ENCODE measurements around the gene DHRS2.
"Not testable (repeated sequence)": the region's sequence is repeated elsewhere in the genome, so short reads cannot be mapped to it uniquely, and the experiment has no call there.

Gene DHRS2

GRCh38 chr14:23650506-23650905 lies 14.3 kb downstream of the DHRS2 start:
- DNase-seq, result no peak

DNA sequence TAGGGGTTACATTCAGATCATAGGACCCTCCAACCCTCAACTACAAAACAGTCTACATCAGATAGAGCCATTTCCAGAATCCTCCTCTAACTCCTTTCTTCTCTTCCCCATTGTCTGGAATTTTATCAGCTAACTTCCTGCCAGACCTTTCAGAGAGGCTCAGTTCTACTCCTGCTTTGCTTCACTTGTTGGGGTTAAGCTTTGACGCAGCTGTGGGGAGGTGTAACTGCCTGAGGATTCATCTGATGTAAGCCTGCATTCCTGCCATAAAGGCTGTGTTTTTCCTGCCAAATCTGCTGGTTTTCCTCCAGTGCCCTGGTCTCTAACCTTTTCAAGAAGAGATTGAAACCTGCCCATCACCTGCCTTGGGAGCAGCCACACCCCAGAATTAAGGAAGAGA lies 16.9 kb downstream of the DHRS2 start:
- DNase-seq, result no peak

DNA sequence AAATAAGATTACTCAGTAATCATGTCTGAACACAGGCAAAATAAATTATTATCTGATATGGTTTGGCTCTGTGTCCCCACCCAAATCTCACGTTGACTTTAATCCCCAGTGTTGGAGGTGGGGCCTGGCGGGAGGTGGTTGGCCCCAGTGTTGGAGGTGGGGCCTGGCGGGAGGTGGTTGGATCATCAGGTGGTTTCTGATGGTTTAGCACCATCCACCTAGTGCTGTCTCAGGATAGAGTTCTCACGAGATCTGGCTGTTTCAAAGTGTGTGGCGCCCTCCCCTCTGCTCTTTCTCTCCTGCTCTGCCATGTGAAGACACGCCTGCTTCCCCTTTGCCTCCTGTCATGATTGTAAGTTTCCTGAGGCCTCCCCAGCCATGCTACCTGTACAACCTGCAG lies 18.1 kb downstream of the DHRS2 start:
- DNase-seq, result no peak

- no peak for DNase-seq
Observed at GRCh38 chr14:23657959-23658470, 21.9 kb downstream of the DHRS2 start.

DNA sequence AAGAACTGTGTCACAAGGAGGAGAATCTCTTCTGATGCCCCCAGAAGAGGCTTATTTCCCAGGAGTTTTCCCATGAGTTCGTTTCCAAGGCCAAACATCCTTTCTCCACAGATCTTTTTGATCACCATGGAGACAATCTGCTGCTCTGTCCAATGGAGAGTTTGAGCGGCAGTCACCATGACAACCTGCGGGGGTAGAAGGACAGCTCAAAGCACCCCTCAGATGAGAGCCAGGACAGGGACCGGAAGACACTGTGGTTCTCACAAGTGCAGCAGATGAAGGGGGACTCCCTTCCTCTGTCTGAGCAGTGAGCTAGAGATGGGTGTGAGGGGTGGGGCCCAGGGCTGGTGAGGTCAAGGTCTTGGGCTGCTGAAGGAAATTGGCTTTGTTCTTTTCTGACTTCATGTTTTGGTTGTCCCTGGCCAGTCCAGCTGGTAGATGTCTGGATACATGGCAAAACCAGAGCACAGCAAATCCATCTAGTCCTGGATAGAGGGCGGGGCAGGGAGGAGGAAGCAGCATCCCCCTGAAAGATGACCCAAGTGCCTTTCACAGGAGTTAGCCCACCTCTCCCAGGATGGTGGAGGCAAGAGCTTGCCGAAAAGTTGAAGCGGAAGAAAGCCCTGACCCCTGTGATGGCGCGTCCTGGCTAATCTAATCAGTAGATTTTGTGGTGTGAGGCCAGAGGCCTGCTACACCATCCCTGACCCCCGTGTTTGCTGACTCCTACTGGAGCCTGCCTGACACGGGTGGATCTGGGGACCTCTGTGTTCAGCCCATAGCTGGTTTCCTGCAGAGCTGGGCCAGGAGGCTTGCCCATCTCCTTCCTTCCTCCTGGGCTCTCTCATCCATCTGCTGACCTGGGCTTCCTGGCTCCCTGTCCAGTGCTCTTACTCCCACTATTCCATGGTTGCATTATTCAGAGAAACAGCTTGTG lies 24.4 kb downstream of the DHRS2 start:
- DNase-seq, result no peak

DNA sequence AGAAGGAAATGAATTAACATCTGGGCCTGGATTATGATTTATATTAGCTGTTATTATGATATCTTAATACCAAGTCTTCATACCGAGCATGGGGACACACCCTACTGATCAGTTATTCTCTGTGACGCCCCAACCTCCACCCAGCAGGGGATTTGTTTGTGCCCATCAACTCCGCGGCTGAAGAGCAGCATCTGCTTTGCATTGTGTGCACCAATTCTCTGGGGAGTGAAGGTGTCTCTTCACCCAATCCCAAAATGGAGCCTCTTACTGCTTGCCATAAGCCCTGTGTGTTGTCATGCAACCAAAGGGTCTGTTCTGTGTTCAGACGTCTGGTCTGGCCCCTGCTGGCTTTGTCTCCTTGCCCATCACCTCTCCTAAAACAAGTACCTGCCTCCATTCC lies 25.4 kb downstream of the DHRS2 start:
- DNase-seq, result no peak

- no peak for DNase-seq
Observed at GRCh38 chr14:23663127-23663526, 27.0 kb downstream of the DHRS2 start.

GRCh38 chr14:23663711-23664110 lies 27.5 kb downstream of the DHRS2 start:
- no peak for DNase-seq

GRCh38 chr14:23664207-23664885 lies 28.2 kb downstream of the DHRS2 start:
- DNase-seq, result no peak

DNA sequence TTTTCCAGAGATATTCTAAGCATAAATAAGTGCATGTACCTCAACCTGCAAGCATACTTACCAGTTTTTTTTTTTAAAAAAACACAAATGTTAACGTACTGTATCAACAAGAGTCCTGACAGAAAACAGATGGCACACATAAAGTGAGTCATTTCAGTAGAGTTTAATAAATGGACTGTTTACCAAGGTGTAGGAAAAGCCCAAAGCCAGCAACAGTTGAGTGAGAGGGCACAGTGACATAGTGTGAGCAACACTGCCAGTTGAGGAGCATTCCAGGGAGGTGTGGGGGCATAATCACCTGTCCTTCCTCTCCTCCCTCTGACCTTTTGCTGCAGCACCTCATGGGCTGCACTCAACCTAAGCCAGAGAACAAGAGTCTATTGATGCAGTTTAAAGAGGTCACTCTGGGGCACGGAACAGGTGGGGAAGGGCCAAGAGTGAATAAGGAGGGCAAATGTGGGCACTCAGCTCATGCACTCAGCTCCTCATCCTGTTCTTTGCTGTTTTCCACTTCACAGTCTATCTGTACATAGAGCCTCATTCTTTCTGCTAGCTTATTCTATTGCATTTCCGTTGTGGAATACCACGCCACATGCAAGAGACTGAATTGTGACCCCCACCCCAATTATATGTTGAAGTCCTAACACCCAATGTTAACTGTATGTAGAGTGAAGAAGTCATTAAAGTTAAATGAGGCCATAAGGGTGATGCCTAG lies 29.3 kb downstream of the DHRS2 start:
- DNase-seq, result no peak

GRCh38 chr14:23667134-23667533 lies 31.0 kb downstream of the DHRS2 start:
- DNase-seq, result no peak

- no peak for DNase-seq
Observed at GRCh38 chr14:23669441-23669840, 33.3 kb downstream of the DHRS2 start.

DNA sequence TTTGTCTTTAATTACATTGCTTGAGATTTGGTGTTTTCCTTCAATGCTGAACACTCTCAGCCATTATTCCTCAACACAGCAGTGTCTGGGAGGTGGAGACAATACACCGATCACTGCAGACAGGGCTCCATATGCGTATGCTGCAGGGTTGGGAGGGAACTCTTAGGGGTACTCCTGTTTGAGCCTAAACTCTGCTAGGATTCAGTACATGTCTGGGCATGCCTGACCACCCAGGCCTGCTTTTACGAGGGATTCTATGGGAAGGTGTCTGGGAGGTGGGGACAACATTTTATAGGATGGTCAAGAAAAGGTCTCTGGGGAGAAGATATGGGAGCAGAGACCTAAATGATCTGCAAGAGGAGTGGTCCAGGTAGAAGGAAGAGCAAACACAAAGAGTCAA lies 34.3 kb downstream of the DHRS2 start:
- DNase-seq, result no peak

DNA sequence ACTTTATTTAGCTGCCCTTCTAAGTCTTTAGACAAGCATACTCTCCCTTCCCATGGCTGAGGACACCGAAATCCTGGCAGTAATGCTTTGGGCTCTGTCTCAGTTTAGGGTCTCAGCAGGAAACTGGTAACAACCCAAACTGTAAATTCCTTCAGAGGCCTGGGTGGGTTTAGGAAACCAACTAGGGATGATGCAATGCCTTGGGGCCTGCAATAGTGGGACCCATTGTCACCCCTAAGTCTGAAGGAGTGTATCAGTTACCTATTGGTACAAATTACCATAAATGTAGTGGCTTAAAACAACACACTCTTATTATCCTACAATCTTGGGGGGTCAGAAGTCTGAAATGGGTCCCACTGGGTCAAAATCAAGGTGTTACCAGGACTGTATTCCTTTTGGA lies 36.0 kb downstream of the DHRS2 start:
- no peak for DNase-seq

- DNase-seq, result no peak
Observed at GRCh38 chr14:23675337-23675736, 39.2 kb downstream of the DHRS2 start.

DNA sequence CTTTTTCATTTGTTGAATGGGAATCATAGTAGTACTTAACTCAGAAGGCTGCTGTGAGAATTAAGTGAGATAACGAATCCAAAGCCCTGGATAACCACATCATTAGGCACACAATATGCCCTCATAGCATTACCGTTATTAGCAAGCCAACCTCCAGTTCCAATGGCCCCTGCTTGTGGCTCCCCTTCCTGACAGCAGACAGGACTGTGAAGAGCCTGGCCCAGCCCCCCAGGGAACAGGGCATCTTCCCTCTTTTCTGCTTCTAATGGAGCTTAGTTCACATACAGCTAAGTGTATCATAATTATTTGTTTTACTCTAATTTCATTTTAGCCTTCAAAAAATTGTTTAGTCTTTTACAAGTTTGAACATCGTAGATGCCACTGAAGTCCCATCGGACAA lies 39.7 kb downstream of the DHRS2 start:
- DNase-seq, result no peak

DNA sequence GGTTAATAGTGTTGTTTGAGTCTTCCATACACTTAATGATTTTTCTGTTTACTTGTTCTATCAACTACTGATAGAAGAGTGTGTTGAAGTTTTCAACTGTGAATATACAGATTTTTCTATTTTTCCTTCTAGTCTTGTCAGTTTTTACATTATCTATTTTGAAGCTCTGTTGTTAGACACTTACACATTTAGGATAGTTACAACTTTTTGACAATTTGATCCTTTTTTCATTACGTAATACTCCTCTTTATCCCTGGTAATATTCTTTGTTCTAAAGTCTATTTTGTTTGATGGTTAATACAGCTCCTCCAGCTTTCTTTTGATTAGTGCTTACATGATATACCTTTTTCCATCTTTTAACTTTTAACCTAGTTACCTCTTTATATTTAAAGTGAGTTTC lies 45.2 kb downstream of the DHRS2 start:
- DNase-seq, result no peak

DNA sequence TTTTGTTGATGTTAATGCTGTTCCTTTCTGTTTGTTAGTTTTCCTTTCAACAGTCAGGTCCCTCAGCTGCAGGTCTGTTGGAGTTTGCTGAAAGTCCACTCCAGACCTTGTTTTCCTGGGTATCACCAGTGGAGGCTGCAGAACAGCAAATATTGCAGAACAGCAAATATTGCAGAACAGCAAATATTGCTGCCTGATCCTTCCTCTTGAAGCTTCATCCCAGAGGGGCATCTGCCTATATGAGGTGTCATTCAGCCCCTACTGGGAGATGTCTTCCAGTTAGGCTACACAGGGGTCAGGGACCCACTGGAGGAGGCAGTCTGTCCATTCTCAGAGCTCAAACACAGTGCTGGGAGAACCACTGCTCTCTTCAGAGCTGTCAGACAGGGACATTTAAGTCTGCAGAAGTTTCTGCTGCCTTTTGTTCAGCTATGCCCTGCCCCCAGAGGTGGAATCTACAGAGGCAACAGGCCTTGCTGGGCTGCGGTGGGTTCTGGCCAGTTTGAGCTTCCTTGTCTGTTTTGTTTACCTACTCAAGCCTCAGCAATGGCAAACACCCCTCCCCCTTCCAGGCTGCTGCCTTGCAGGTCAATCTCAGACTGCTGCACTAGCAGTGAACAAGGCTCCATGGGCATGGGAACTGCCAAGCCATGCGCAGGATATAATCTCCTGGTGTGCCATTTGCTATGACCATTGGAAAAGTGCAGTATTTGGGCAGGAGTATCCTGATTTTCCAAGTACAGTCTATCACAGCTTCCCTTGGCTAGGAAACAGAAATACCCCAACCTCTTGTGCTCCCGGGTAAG lies 53.7 kb downstream of the DHRS2 start:
- DNase-seq, result not testable (repeated sequence)

- DNase-seq, result no peak
Observed at GRCh38 chr14:23692416-23692815, 56.3 kb downstream of the DHRS2 start.

DNA sequence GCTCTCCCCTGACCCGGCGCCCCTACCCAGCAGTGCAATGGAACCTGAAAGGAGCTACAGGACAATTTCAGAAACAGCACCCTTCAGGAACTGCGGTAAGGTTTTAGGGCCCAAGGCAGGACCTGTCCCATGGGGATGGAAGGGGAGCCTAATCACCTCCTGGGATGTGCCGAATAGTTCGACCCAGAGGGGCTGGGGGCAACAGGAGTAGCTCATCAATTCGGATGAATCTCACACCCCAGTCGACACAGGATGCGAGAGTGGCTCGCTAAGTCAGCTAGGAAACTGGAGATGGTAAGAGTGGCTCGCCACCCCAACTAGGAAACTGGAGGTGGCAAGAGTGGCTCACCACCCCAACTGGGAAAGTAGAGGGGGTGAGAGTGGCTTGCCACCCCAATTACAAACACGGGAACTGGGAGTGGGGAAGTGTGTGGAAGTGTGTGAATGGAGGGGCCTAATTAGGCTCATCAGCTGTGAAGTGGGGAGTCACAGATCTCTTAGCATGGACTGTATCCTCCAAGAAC lies 57.1 kb downstream of the DHRS2 start:
- DNase-seq, result no peak

DNA sequence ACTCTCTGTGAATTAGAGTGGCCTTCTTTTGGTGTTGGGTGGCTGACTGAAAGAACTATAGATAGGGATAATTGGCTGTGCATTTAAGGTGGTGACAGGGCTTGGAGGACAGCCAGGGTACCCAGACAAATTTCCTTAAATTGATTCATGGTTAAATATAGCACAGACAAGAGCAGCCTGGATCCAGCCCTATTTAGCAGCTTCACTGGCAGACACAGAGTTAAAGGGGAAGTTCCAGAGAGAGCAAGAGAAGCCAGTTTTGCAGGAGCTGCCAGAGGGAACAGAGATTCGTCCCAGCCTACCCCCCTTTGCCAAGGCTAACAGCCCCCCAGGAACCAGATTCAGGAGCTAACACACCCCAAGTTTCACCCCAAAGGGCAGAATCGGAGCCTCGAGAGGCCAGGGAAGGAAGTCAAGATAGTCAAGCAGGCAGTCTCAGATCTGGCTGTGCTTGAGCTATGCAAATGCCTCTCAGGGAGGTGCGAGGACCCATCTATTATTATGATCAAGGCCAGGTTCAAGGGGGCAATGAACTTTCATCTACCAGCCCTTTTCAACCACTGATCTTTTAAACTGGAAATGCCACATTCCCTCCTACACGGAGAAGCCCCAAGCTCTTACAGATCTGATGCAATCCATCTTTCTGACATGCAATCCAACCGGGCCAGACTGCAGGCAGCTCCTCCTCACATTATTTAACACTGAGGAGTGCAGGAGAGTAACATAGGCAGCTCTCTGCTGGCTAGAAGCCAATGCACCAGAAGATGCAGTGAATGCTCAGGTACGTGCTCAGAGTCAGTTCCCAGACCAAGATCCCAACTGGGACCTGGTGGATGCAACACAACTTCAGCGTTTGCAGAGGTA lies 58.2 kb downstream of the DHRS2 start:
- DNase-seq, result no peak

Measured in NCI-H2029 (cell line).